ENCODE measurements around the gene WWOX.

- TF ChIP-seq, protein P1, sequence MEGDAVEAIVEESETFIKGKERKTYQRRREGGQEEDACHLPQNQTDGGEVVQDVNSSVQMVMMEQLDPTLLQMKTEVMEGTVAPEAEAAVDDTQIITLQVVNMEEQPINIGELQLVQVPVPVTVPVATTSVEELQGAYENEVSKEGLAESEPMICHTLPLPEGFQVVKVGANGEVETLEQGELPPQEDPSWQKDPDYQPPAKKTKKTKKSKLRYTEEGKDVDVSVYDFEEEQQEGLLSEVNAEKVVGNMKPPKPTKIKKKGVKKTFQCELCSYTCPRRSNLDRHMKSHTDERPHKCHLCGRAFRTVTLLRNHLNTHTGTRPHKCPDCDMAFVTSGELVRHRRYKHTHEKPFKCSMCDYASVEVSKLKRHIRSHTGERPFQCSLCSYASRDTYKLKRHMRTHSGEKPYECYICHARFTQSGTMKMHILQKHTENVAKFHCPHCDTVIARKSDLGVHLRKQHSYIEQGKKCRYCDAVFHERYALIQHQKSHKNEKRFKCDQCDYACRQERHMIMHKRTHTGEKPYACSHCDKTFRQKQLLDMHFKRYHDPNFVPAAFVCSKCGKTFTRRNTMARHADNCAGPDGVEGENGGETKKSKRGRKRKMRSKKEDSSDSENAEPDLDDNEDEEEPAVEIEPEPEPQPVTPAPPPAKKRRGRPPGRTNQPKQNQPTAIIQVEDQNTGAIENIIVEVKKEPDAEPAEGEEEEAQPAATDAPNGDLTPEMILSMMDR (IDR thresholded peaks at IDR 0.05) = no peak
- no peak for TF ChIP-seq POLR2A (IDR thresholded peaks at IDR 0.05)
Measured at GRCh38 chr16:78389009-78389498, 289.6 kb downstream of the WWOX start.

Measured in right lobe of liver (tissue), 4 donors.